Measurements from ENCODE around the gene TAF6.

The TAF6 gene

DNA sequence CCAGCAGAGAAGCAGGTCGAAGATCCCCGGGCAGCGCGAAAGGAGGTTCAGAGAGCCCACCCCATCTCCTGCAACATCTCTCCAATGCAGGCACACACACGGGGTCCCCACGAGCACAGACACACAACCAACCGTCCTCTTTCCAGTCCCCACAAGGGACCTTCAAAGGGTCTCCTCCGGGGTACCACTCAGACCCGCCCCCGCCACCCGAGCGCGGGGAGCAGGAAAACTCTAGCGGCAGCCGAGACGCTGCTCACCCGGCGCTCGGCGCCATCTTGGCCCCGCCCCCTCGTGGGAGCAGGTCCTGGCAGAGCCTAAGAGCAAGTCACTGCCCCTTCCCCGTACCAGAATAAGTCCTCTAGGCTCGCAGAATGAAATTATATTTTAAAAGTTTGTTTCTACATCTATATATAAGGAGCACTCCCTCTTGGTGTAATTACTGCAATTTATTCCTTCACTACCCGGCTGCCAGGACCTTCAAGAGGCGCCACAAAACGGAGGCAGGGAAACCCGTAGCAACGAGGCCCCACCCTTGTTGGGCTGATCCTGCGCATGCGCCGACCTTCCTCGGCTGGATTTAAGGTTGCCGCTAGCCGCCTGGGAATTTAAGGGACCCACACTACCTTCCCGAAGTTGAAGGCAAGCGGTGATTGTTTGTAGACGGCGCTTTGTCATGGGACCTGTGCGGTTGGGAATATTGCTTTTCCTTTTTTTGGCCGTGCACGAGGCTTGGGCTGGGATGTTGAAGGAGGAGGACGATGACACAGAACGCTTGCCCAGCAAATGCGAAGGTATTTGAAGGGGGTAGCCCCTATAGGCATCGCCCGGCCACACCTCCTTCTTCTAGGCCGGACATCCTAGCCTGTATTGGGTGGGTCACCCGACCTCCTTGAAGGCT, at the start of gene TAF6, which contains the start of gene CNPY4:
TSS of gene TAF6 (minus strand) at position 287 of the 898 bp plus-strand sequence. CDS start 5,149 bp downstream, outside the sequence.
TSS of gene CNPY4 (plus strand) at position 563 of the 898 bp plus-strand sequence. CDS start at position 674, 111 bp downstream.
- peak; percentile 96 for DNase-seq

DNA sequence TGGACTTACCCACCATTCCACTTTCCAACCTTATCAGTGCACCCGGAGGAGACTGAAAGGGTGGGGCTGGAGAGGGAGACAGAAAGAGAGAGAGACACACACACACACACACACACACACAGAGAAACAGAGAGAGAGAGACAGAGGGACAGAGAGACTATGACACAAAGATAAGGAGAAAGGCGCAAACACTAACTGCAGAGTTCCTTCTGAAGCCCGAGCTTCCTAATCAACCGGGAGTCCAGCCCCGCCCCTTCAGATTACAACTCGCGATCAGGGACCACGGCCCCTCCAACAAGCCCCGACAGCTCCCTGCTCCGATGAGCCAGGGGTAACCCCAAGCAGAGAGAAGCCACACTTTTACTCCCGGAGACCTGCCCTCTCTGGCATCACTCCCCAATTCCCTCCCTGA, 48.8 kb upstream of the TAF6 start:
- DNase-seq = no peak

DNA sequence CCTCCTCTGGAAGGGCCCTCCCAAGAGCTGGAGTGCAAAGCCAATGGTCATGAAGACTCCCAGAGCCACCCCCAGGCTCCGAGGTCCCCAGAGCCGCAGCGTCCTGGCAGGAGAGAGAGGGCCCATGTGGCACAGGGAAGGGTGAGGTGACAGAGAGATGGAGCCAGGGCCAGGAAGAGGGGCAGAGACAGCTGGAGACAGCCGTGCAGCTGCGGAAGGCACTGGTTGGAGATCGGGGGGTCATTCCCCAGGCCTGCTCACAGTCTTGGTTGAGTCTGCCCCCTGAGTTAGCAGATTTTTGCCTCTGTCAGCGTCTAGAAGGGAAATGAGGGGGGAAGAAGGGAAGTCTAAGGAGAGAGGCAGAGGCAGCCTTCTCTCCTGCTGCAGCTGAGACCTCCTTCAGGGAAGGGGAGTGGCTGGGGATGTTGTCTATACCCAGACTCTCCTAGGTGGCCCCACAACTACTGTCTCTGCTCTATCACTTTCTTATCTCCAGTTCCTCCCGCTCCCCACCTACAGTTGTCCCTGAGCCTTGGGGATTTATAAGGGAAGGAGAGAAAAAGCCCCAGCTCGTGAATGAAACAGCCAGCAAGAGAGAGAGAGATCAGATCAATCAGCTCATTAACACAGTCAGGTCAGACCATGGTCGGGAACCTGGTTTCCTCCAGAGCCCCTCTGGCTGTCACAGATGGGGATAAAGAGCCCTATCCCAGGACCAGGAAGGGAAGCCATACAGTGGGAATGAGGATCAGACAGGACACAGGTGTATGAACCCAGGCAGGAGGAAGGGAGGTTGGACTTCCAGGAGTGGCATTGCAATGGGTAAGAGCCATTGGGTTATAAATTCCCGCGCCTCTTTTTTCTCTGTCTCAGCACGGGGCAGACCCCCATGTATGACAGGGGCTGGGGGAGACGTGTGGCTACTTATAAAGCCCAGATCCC, 48.1 kb upstream of the TAF6 start:
- no peak for DNase-seq

DNA sequence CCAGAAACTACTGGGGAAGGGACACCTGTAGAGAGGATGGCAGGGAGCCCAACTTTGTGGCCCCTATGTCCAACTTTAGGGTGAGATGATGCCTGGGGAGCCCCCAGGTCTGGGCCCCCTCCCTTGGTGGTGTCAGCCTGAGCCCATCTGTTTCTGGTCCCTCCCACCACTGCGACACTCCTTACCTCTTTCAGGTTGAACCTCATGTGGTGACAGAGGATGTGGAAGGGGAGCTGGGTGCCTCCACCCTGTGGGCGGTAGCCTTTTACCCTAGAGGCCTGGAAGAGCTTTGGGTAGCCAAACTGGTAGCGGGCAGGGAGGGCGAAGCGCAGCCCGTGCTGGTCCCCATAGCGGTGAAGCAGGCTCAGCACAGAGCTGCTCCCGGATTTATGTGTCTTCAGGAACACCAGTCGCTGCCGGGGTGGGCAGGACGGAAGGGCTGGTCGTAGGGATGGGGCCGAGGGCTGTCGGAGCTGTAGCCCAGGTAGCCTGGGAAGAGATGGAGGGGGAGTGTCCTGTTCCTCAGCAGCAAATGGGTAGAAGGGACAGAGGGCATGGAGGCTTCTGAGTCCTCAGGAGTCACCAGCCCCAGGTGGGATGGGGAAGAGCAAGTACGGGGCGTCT, 47.3 kb upstream of the TAF6 start:
- peak; percentile 45 for DNase-seq

DNA sequence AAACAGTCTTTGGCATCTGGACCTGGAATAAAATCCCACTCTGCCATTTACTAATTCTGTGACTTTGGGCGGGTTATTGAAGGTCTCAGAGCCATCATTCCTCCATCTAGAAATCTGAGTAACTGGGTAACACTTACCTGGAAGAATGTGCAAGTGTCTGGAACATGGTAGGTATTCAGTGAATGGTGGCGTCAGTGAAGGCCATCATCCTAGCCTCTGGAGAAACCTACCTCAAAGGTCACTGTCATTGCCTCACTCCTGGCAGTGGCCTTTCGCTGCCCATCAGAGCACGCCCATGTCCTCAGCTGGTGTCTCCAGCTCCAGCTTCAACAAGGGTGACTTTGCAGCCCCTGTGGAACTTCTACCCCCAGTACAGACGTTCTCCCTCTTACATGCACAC, 44.7 kb upstream of the TAF6 start:
- no peak for DNase-seq

DNA sequence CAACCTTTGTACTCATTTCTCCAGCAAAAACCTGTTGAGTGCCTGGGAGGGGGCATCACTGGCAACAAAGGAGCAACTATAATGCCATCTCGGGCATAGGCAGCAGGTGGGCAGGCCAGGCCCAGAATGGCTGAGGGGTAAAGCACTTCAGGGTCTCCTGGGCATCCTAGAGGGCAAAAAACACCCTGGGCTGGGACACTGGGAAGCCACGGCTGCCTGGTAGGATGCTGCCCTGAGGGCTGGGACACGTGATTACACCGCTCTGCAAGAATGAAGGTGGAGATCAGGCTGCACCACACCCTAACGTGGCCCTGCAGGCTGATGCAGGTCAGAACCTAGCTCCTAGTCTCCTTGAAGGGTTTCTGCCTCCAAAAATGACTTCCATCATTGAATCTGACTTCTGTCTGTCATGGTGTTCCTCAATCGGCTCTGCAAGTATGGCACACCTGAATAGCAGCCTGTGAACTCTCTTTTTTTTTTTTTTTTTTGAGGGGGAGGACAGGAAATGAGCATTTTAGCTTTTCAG, 43.9 kb upstream of the TAF6 start:
- no peak for DNase-seq

GRCh38 chr7:100160067-100160466, 40.9 kb upstream of the TAF6 start:
- DNase-seq = no peak

GRCh38 chr7:100159099-100159623, 40.0 kb upstream of the TAF6 start:
- no peak for DNase-seq

GRCh38 chr7:100158229-100159098, 39.3 kb upstream of the TAF6 start, which contains the start of gene TRAPPC14:
Gene TRAPPC14, minus strand, starts transcription at chr7:100158723. Its CDS starts 224 bp downstream, at chr7:100158499.
- DNase-seq = peak; percentile 88

DNA sequence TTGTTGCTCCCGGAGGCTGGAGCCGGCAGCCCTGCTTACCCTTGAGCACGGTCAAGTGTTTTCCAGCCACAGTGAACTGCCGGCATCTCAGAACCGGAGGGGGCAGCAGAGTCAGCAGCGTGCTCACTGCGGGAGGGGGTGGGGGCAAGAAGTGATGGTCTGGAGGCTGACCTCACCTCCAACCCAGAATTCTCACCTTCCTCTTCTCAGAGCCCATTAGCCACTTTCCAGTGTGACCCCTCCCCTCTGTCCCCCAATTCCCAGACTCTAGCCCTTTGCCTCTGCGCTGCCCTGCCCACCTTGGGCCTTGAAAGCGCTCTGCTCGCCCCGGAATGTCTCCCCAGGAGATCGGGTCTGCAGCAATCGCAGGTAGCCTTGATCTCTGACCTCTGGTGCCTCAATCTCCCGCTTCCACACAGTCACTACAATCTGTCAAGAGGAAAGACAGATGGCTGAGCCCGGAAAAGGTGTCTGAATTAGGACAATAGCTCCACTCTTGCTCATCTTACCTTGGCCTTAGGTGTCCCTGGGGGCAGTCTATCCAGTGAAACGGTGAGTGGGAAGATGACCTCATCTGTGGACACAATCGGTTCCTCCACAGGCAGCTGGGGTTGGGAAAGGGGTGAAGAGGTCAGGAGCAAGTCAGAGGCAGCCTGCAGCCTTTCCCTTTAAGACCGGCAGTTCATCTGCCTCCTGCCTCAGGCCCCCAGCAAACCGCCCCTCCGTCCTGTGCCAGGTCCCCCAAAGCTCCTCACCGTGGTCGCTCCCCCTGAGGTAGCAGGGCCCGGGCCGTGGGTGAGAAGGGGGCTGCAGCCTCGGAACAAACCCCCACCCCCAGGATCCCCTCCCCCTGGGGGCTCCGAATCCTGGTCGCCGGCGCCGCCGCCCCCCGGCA, 38.4 kb upstream of the TAF6 start:
- no peak for DNase-seq

DNA sequence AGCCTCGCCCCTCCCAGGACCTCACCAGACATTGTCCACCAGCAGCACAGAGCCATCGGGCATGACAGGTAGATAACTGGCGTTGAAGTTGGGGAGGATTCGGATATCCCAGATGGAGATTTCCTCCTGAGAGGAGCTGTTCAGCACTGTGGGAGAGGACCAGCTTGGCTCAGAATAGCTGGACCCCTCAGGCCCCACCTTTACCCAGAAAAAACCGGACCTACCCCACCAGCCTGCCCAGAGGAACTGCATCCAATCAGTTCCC, 37.8 kb upstream of the TAF6 start:
- no peak for DNase-seq

DNA sequence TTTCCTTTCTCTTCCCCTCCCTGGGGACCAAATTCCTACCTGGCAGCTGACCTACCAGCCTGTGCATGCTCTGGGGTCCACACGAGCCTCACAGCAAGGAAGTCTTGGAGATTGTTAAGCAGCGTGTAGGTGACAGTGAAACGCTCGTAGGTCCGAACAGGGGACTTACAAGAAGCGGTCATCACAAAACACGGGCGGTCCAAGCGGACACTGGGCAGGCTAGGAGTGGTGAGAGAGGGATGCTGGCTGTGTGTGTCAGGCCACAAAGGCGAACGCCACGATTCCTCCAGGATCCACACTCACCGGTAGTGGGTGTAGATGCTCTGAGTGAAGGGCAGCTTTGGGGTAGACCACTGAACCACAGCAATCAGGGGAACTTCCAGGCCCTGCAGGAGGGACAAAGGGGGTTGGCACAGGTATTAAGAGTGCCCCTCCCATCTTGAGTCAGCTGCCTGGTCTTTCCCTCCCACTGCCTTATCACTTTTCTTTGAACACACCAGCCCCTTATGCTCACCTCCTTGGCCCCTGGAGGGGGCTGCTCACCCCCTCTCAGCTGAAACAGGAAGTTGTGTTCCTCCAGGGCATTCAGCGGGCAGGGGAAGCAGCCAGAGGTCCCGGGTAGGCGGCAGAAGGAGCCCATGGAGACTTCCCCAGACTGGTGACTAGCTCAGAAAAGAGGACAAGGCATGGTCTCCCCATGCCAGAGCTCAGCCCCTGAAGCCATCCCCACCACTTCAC, 37.3 kb upstream of the TAF6 start:
- DNase-seq = peak; percentile 58

GRCh38 chr7:100155553-100156317, 36.6 kb upstream of the TAF6 start:
- DNase-seq = no peak

GRCh38 chr7:100154651-100155491, 35.7 kb upstream of the TAF6 start:
- no peak for DNase-seq

- no peak for DNase-seq
These were observed 34.8 kb upstream of the TAF6 start for GRCh38 chr7:100153708-100154535.

DNA sequence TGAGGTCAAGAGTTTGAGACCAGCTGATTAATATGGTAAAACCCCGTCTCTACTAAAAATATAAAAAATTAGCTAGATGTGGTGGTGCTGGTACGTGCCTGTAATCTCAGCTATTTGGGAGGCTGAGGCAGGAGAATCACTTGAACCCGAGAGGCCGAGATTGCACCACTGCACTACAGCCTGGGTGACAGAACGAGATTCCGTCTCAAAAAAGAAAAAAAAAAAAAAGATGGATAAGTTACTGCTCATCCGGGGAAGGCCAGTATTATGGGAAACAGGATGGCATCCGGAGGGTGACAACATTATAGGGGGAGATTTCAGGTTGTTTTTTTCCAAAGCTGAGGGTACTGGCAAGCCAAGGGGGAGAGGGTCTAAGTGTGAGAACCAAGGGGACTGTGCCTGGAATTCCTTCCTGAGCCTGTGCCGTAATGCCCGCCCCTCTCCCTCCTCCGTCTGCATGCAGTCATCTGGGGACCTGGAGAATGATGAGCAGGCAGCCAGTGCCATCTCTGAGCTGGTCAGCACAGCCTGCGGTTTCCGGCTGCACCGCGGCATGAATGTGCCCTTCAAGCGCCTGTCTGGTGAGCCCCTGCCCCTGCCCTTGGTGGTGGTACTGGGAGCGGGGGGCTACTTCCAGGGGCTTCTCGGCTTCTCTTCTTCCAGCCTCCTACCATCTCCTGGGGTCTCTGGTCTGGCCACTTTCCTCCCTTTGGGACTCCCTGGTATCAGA, 33.9 kb upstream of the TAF6 start:
- DNase-seq = no peak
